Breast epithelium (tissue), 4 donors: ENCODE measurements around the gene C10orf143. TPM values are rescaled to one million over a fixed set of nuclear protein-coding genes. Genes with fewer than 3 reads are reported as not detected.

Source experiments
- DNase-seq, 2 donors: peaks; one replicate each; pipeline ENCODE4 v3.0.0-alpha.2; 2019; ENCODE audit warnings: low spot score in 2 of 2
- H3K27ac ChIP-seq, 2 donors: fragments of 200-600 bp; sonication (generic) in 1 of 2; one replicate each; pipeline ENCODE4 v1.5.1; 2016 to 2019; ENCODE audit warnings: mild to moderate bottlenecking in 1 of 2
- H3K27me3 ChIP-seq, 2 donors: fragments of 200-600 bp; sonication (generic) in 1 of 2; one replicate each; pipeline versions ENCODE4 v1.5.1 to v1.6.0; 2017 to 2019; ENCODE audit warnings: control low read depth in 1 of 2, mild to moderate bottlenecking in 1 of 2
- H3K36me3 ChIP-seq: fragments of 200-600 bp; one replicate; pipeline ENCODE4 v1.5.1; 2019
- H3K4me1 ChIP-seq, 2 donors: fragments of 200-600 bp; sonication (generic); one replicate each; pipeline ENCODE4 v1.5.1; 2016 to 2019; ENCODE audit warnings: control low read depth in 1 of 2
- H3K4me3 ChIP-seq, 3 donors: fragments of 200-600 bp; sonication (generic); 1 replicate in 2 of 3; 2 replicates in 1 of 3; pipeline ENCODE4 v1.5.1; 2016 to 2019; ENCODE audit warnings: mild to moderate bottlenecking in 3 of 3, moderate library complexity in 2 of 3
- H3K9me3 ChIP-seq, 2 donors: fragments of 200-600 bp; sonication (generic) in 1 of 2; one replicate each; pipeline ENCODE4 v1.5.1; 2016 to 2019; ENCODE audit warnings: control low read depth in 1 of 2
- POLR2A ChIP-seq: fragments of 450-650 bp; IDR thresholded peaks from one replicate; pipeline ENCODE4 v1.6.1; 2016; ENCODE audit warnings: antibody characterized with exemption, mild to moderate bottlenecking, moderate library complexity
- POLR2AphosphoS5 ChIP-seq, 3 donors: sonication (generic); formaldehyde crosslinking; IDR thresholded peaks; one replicate each; pipeline ENCODE4 v1.6.1; 2017; ENCODE audit warnings: antibody characterized with exemption in 3 of 3
- intact Hi-C: fragments of 100-400 bp; cut with DNase I; formaldehyde crosslinking; loops from one replicate; pipeline ENCODE4 v1.15.1; 2023; ENCODE audit warnings: low total_unique reads
- total RNA-seq, 3 donors: library from RNA; depleted of rRNA; stranded (reverse); fragments of >200 nt; gene quantifications; one replicate each; pipeline ENCODE4 v1.1.0, GENCODE V29; 2016
- TF ChIP-seq, protein P1 (sequence below), 3 donors: fragments of 450-650 bp; IDR thresholded peaks; one replicate each; pipeline ENCODE4 v1.5.1; 2016 to 2017; ENCODE audit warnings: antibody characterized with exemption in 3 of 3, mild to moderate bottlenecking in 3 of 3, moderate library complexity in 3 of 3

The C10orf143 gene
- total RNA-seq, 3 donors from 2014 or later = 2.1 to 6.6 (median 2.9) TPM

DNA sequence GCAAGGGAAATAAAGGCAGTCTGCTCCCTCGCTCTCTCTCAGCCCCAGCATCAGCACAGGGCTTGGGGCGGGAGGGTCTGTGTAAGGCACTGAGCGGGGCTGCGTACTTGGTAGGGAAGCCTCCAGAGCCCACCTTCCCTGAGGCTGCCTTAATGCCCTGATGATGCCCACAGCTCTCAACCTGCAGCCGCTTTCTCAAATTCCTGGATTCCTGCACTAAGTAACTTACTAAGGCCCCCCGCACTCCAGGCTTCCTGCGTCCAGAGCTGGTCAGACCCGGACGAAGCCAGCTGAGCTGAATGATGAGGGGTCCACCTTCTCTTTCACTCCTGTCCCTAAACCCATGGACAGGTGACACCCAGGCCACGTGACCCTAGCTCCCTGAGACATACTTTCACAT is 63.3 kb downstream of the C10orf143 start:
- Histone ChIP-seq H3K36me3 (no peaks in the 10 kb centered on the region), H3K27ac (no peak overlapping the region), H3K9me3 (no peaks in the 10 kb centered on the region), H3K4me1 (no peaks in the 10 kb centered on the region), H3K27me3 (peaks cover 0 to 31% of the 10 kb centered on the region in 2 donors), H3K4me3 (no peak overlapping the region)
- intact Hi-C loops = no loop called here
- TF ChIP-seq POLR2A = no peak
- no peak for TF ChIP-seq POLR2AphosphoS5 (IDR thresholded peaks at IDR 0.05)
- TF ChIP-seq, protein P1, sequence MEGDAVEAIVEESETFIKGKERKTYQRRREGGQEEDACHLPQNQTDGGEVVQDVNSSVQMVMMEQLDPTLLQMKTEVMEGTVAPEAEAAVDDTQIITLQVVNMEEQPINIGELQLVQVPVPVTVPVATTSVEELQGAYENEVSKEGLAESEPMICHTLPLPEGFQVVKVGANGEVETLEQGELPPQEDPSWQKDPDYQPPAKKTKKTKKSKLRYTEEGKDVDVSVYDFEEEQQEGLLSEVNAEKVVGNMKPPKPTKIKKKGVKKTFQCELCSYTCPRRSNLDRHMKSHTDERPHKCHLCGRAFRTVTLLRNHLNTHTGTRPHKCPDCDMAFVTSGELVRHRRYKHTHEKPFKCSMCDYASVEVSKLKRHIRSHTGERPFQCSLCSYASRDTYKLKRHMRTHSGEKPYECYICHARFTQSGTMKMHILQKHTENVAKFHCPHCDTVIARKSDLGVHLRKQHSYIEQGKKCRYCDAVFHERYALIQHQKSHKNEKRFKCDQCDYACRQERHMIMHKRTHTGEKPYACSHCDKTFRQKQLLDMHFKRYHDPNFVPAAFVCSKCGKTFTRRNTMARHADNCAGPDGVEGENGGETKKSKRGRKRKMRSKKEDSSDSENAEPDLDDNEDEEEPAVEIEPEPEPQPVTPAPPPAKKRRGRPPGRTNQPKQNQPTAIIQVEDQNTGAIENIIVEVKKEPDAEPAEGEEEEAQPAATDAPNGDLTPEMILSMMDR (IDR thresholded peaks at IDR 0.05) = no peak
- no peak for DNase-seq

DNA sequence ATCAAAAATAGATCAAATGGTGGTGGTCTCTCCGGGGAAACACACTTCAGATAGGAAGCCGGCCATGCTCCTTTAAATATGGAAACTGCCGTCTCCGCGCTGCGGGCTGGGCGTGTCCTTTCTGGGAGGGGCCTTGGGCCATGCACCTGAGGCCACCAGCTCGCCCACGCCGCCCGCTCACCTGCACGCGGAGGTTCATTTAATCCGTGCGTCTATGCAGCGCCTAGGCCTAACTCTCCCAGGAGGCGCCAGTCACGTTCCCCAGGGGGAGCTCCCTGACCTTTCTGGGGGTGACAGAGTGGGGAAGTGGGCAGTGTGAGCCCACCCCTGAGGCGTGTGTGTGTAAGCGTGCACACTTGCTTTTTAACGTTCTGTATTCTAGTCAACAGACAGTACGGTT is 64.0 kb downstream of the C10orf143 start:
- DNase-seq = no peak
- Histone ChIP-seq H3K4me1 (no peaks in the 10 kb centered on the region), H3K9me3 (no peaks in the 10 kb centered on the region), H3K27me3 (peaks cover 0 to 31% of the 10 kb centered on the region in 2 donors), H3K4me3 (no peak overlapping the region), H3K27ac (no peak overlapping the region), H3K36me3 (no peaks in the 10 kb centered on the region)
- intact Hi-C loops = no loop called here
- TF ChIP-seq, protein P1 (IDR thresholded peaks at IDR 0.05) = no peak
- no peak for TF ChIP-seq POLR2AphosphoS5 (IDR thresholded peaks at IDR 0.05)
- TF ChIP-seq POLR2A = no peak

DNA sequence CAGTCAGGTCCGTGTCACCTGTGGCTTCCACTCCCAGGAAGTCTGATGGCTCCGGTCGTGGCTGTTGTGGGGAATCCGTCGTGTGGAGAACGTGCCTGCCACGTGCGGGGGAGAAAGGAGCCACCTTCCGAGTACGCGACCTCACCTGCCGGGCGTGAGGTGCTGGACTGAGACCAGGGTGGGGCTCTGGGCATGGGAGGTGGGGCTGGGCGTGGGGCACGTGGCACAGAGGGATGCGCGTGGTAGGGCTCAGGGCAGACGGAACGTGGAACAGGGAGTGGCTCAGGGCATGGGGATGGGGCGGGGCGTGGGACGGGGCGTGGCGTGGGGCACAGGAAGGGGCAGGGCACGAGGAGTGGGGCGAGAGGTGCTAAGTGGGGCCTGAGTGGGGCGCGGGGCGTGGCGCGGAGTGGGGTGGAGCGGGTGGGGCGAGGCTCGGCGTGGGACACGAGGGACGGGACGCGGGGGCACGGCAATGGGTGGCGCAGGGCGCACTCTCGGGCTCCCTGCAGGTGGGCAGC is 64.8 kb downstream of the C10orf143 start:
- Histone ChIP-seq H3K9me3 (no peaks in the 10 kb centered on the region), H3K27me3 (peaks cover 0 to 31% of the 10 kb centered on the region in 2 donors), H3K36me3 (no peaks in the 10 kb centered on the region), H3K4me3 (no peak overlapping the region), H3K4me1 (no peaks in the 10 kb centered on the region), H3K27ac (no peak overlapping the region)
- intact Hi-C loops = no loop called here
- no peak for DNase-seq
- TF ChIP-seq POLR2AphosphoS5 (IDR thresholded peaks at IDR 0.05) (no peak), POLR2A (no peak)
- TF ChIP-seq, protein P1 (IDR thresholded peaks at IDR 0.05) = no peak

DNA sequence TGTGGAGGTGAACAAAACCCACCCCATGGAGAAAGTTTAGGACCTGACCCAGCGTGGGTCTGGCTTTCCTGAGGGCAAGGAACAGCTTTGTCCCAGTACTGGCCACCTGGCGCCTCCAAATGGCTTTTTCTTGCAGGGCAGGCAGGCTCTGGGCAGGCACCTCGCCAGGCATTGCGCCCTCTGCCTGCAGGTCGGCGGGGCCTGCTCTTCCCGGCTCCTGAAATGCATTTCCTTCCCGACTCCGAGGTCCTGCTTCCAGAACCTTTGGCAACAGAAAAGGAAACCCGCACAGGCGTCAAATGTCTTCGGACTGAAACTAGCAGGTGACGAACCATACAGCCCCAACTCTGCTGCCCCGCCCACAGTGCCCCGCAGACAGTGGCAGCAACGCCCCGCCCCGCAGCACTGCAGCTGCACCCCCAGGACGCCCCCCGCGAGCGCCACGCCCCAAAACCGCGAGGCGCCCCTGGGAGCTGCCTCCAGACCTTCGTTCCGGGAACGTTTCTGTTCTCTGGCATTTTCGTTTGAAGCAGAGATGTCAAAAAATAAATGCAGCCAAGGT is 65.5 kb downstream of the C10orf143 start:
- intact Hi-C loops = no loop called here
- Histone ChIP-seq H3K36me3 (no peaks in the 10 kb centered on the region), H3K27ac (no peak overlapping the region), H3K4me1 (no peaks in the 10 kb centered on the region), H3K27me3 (peaks cover 0 to 31% of the 10 kb centered on the region in 2 donors), H3K4me3 (no peak overlapping the region), H3K9me3 (no peaks in the 10 kb centered on the region)
- TF ChIP-seq, protein P1 (IDR thresholded peaks at IDR 0.05) = no peak
- TF ChIP-seq POLR2AphosphoS5 (IDR thresholded peaks at IDR 0.05) = no peak
- DNase-seq = no peak

DNA sequence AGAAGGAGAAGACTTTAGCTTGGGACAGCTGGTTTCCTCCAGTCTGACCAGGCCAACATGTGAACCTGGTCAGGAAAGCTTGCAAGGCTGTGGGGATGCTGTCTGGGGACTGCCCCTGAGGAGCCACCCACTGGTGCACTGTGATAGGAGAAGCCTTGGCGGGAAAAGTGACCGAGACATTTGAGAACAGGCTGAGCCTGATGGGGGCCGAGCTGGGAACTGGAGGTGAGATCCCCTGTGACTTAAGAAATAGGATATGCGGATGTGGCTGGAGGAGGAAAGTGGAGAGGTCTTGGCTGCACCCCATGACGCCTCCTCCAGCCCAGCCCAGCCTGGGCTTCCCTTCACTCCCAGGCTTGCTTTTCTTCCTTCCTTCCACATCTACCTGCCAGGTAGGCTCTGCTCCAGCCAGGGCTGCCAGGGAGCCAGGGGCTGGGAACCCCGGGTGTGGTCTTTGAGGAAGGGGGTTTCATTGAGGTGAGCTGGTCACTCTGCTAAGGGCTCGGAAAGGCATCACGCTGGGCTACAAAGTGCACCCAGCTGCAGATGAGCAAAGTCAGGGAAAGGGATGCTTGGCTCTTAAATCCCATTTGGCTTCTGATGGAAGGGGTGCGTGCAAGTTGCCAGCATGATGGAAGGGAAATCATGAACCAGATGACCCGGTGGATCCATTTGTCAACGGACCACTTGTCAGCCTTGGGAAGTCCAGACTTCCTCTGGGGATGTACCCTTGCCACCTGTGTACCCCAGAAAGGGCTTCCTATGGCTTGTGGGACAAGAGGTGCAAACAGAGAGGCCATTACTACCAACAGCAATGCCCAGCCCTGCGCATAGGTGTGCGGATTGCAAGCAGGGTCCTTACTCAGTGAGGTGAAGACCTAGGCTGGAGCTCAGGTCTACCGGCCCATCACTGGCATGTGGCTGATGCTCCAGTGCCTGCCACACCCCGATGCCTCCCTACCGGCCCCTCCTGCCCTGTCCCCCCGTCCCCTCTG is 66.3 kb downstream of the C10orf143 start:
- H3K36me3 ChIP-seq = no peaks in the 10 kb centered on the region
- H3K4me3 ChIP-seq = no peak overlapping the region
- intact Hi-C loops = no loop called here
- H3K4me1 ChIP-seq = no peaks in the 10 kb centered on the region
- TF ChIP-seq, protein P1 (IDR thresholded peaks at IDR 0.05) = no peak
- TF ChIP-seq POLR2A (no peak), POLR2AphosphoS5 (IDR thresholded peaks at IDR 0.05) (no peak)
- H3K9me3 ChIP-seq = no peaks in the 10 kb centered on the region
- DNase-seq = no peak
- no peak overlapping the region for H3K27ac ChIP-seq
- H3K27me3 ChIP-seq = peaks cover 0 to 31% of the 10 kb centered on the region in 2 donors
